Measurements from ENCODE around the gene INSR.

GRCh38 chr19:7229735-7230134, 64.5 kb downstream of the INSR start:
- TF ChIP-seq FOXM1 (IDR thresholded peaks at IDR 0.05; ENCODE audit: borderline replicate concordance) = no peak
- no peak for TF ChIP-seq SUZ12 (IDR thresholded peaks at IDR 0.05)
- no peak for TF ChIP-seq FOXK2 (IDR thresholded peaks at IDR 0.05)
- TF ChIP-seq FOXA1 (IDR thresholded peaks at IDR 0.05) = no peak
- no peak for TF ChIP-seq BHLHE40 (IDR thresholded peaks at IDR 0.05; ENCODE audit: borderline replicate concordance)
